Measurements from ENCODE around the gene MXI1.

MXI1 gene

GRCh38 chr10:110312206-110312605 lies 104.8 kb downstream of the MXI1 start:
- H3K27ac ChIP-seq (replicated peaks) = no peak overlapping the region
- no peaks in the 10 kb centered on the region for H3K27me3 ChIP-seq (ENCODE audit: insufficient read depth, poor library complexity, severe bottlenecking)
- TF ChIP-seq REST (IDR thresholded peaks at IDR 0.05; ENCODE audit: insufficient replicate concordance, low read depth) (no peak), SPI1 (IDR thresholded peaks at IDR 0.05; ENCODE audit: borderline replicate concordance, low read depth) (no peak), GABPA (IDR thresholded peaks at IDR 0.05; ENCODE audit: low read depth) (no peak), POLR2AphosphoS5 (IDR thresholded peaks at IDR 0.05; ENCODE audit: low read depth) (no peak), CTCF (IDR thresholded peaks at IDR 0.05; ENCODE audit: insufficient read depth, low read length) (no peak)
- no peak overlapping the region for H3K4me3 ChIP-seq (replicated peaks; ENCODE audit: insufficient read depth, low read length)
- DNase-seq (ENCODE audit: low read depth in 1 of 2, low spot score in 1 of 2) = no peak

GRCh38 chr10:110313674-110314073 lies 106.3 kb downstream of the MXI1 start:
- TF ChIP-seq POLR2AphosphoS5 (IDR thresholded peaks at IDR 0.05; ENCODE audit: low read depth) = no peak
- no peak for TF ChIP-seq SPI1 (IDR thresholded peaks at IDR 0.05; ENCODE audit: borderline replicate concordance, low read depth)
- Histone ChIP-seq H3K4me3 (replicated peaks; ENCODE audit: insufficient read depth, low read length) (no peak overlapping the region), H3K27me3 (ENCODE audit: insufficient read depth, poor library complexity, severe bottlenecking) (no peaks in the 10 kb centered on the region), H3K27ac (replicated peaks) (no peak overlapping the region)
- DNase-seq (ENCODE audit: low read depth in 1 of 2, low spot score in 1 of 2) = no peak

GRCh38 chr10:110317866-110318850 lies 110.8 kb downstream of the MXI1 start:
- TF ChIP-seq POLR2AphosphoS5 (IDR thresholded peaks at IDR 0.05; ENCODE audit: low read depth) (no peak), SPI1 (IDR thresholded peaks at IDR 0.05; ENCODE audit: borderline replicate concordance, low read depth) (no peak), GABPA (IDR thresholded peaks at IDR 0.05; ENCODE audit: low read depth) (no peak), REST (IDR thresholded peaks at IDR 0.05; ENCODE audit: insufficient replicate concordance, low read depth) (no peak), CTCF (IDR thresholded peaks at IDR 0.05; ENCODE audit: insufficient read depth, low read length) (no peak)
- Histone ChIP-seq H3K27ac (replicated peaks) (no peak overlapping the region), H3K4me3 (replicated peaks; ENCODE audit: insufficient read depth, low read length) (no peak overlapping the region), H3K27me3 (ENCODE audit: insufficient read depth, poor library complexity, severe bottlenecking) (no peaks in the 10 kb centered on the region)
- DNase-seq (ENCODE audit: low read depth in 1 of 2, low spot score in 1 of 2) = no peak

- H3K27me3 ChIP-seq (ENCODE audit: insufficient read depth, poor library complexity, severe bottlenecking) = peaks cover 2% of the 10 kb centered on the region
- no peak overlapping the region for H3K27ac ChIP-seq (replicated peaks)
- peak in 1 of 2 experiments; percentile 25 for DNase-seq (ENCODE audit: low read depth in 1 of 2, low spot score in 1 of 2)
- no peak for TF ChIP-seq SPI1 (IDR thresholded peaks at IDR 0.05; ENCODE audit: borderline replicate concordance, low read depth)
- no peak for TF ChIP-seq CTCF (IDR thresholded peaks at IDR 0.05; ENCODE audit: insufficient read depth, low read length)
- no peak overlapping the region for H3K4me3 ChIP-seq (replicated peaks; ENCODE audit: insufficient read depth, low read length)
These were observed 114.6 kb downstream of the MXI1 start for GRCh38 chr10:110321869-110322620.
